GM19467 (cell line): ENCODE results near the gene ZNF683.
"Not testable (repeated sequence)": the region's sequence is repeated elsewhere in the genome, so short reads cannot be mapped to it uniquely, and the experiment has no call there.

Source experiments
- ATAC-seq: cut with Tn5 transposase; IDR thresholded peaks from one replicate; pipeline ENCODE4 v1.9.1; 2021; ENCODE audit warnings: mild to moderate bottlenecking, moderate library complexity; ENCODE audit not compliant: unreplicated experiment

Gene ZNF683

DNA sequence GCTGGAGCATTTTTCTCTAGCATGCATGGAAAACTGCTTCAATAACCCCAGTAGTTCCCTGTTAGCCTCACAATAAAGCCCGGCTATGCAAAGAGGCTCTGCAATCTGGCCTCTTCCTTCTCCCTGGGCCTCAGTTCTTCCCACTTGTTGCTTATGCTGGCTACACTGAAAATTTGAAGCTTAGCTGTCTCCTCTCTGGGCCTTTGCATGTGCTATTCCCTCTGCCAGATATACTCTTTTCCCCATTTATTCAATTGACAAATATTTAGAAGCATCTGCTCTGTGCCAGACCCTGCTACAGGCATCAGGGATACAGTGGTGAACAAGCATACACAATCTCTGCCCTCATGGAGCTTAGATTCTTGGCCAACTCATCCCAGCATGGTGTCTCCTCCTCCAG lies 33.9 kb downstream of the ZNF683 start:
- no peak for ATAC-seq

GRCh38 chr1:26337625-26338024 lies 34.9 kb downstream of the ZNF683 start:
- ATAC-seq, result no peak

GRCh38 chr1:26337206-26337535 lies 35.4 kb downstream of the ZNF683 start:
- no peak for ATAC-seq

GRCh38 chr1:26336477-26337205 lies 35.9 kb downstream of the ZNF683 start:
- peak; percentile 71 for ATAC-seq

DNA sequence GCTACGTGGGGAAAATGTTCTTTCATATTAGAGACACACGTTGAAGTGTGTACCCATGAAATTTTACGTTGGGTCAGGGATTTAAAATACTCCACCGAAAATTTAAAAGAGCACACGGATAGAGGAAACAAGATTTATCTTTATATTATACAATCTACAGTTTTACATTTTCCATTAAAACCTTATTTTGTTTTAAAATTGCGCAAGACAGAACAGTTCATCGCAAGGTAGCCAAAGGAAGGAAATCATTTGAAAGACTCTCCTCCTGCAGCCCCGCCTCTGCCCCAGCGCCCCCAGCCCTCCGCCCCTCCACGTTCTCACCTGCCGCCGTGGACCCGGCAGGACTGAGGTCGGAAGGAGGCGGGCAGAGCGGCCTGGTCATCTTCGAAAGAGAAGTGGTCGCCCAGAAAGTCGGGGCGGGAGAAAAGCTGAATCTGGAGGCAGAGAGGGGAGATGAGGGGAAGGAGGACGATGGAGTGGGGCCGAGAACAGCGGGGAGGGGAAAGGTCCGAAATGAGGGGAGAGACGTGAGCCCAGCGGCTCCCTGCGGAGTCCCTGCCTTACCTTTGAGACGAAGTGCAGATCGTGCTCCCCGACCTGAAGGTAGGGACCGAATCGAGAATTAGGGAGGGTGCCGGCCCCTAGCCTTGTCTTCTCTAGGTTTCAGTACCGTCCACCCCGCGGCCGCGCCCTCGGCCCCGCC lies 36.6 kb downstream of the ZNF683 start:
- no peak for ATAC-seq

DNA sequence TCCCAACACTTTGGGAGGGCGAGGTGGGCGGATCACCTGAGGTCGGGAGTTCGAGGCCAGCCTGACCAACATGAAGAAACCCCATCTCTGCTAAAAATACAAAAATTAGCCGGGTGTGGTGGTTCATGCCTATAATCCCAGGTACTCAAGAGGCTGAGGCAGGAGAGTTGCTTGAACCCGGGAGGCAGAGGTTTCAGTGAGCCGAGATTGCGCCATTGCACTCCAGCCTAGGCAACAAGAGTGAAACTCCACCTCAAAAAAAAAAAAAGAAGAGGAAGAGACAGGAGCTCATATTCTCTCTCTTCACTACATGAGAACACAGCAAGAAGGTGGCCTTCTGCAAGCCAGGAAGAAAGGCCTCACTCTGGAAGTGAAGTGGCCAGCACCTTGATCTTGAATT lies 39.2 kb downstream of the ZNF683 start:
- not testable (repeated sequence) for ATAC-seq

DNA sequence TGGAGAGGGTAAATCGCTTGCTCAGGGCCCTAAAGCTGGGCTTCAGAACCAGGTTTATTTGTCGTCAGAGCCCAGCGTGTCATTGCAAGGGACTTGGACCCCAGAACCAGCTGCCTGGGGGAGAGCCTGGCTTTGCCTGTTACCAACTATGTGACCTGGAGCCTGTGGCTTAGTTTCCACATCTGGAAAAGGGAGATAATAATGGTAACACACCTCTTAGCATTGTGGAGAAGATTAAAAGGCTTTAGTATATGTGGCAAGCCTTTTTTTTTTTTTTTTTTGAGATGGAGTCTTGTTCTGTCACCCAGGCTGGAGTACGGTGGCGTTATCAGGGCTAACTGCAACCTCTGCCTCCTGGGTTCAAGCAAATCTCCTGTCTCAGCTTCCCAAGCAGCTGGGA lies 42.3 kb downstream of the ZNF683 start:
- no peak for ATAC-seq

- not testable (repeated sequence) for ATAC-seq
Measured at GRCh38 chr1:26329380-26329779, 43.2 kb downstream of the ZNF683 start.

- ATAC-seq, result no peak
Measured at GRCh38 chr1:26328597-26328996, 44.0 kb downstream of the ZNF683 start.

DNA sequence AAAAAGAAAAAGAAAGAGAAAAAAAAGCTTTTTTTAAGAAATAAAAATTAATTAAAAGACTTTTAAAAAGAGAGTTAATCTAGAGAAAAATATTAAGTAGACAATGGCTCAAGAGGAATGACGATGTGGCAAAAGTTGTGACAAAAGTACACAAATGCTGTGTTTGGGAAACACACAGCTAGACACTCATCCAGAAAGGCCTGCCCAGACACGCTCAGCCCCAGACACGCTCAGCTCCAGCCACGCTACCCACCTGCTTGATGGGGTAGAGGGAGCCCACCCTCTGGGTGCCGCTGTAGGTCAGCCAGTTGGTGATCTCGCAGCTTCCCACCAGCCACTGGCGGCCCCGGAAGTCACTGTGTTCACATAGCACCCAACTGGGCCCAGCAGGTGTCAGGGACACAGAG lies 44.6 kb downstream of the ZNF683 start:
- ATAC-seq, result no peak

DNA sequence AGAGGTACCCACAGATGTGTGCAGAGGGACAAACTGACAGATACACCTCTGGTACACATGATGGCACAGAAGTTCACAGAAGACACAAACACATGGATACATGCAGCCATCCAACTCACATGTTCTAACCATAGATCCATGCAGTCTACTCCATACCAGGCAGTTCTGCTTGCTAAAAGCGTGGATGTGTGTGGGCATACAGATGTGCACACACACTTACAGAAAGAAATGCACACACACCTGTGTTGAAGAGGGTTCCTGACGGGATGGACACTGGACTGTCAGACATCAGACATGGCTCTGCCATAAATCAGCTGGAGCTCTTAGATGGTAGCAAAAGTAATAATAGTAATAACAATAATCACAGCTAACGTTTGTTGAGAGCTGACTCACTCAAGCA lies 48.0 kb downstream of the ZNF683 start:
- ATAC-seq, result no peak

DNA sequence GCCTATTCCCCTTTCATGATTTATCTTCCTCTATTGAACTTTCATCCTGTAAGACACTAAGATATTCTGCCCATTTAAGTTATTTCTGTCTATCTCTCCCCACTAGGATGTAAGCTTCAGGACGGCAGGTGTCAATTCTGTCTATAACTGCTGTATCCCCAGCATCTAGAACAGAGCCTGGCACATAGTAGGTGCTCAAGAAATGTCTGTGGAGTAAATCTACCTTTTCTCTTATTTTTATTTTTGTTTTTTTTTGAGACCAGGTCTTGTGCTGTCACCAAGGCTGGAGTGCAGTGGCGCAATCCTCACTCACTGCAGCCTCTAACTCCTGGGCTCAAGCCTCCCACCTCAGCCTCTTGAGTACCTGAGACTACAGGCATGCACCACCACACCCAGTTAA lies 49.2 kb downstream of the ZNF683 start:
- no peak for ATAC-seq

DNA sequence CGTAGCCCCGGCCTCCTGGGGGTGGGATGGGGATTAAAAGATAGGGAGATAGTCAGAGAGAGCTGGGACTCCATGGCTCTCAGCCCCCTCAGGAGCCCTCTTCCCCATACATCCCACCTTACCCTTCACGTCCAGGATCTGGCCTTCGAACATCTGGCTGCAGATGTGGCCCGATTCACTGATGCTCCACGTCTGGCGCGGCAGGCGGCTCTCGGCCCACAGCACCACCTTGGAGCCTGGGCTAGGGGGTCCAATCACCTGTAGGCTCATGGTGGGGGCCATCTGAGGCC lies 50.6 kb downstream of the ZNF683 start:
- ATAC-seq, result no peak

DNA sequence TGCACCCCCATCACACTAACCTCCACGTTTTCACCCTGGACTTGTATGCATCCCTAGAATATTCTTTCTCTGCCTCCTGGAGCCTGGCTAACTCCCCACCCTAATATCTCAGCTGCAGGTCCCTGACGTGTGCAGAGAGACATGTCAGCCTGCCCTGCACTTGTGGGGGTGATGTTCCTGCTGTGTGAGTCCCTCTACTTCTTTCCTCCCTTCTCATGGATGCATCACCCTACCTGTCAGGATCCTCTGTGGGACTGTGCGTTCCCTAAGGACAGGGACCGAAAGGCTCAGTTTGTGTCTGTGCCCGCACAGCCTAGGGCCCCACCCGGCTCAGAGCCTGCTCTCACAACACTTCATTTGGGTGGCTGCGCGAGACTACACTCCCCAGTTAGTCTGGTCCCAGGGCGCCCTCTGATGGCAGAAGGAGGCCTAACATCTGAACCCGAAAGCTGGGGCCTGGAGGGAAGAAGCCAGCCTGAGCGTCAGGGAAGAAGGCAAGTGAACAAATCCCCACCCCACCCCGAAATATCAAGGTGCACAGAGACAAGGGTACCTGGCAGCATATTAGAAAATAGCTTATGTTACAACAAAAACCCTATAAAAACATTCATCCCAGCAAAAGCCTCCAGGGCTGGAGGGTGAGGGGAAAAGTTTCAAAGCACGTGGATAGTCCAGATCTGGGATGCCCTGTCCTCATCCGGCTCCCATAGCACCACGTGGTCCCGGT lies 51.1 kb downstream of the ZNF683 start:
- ATAC-seq, result peak; percentile 47

DNA sequence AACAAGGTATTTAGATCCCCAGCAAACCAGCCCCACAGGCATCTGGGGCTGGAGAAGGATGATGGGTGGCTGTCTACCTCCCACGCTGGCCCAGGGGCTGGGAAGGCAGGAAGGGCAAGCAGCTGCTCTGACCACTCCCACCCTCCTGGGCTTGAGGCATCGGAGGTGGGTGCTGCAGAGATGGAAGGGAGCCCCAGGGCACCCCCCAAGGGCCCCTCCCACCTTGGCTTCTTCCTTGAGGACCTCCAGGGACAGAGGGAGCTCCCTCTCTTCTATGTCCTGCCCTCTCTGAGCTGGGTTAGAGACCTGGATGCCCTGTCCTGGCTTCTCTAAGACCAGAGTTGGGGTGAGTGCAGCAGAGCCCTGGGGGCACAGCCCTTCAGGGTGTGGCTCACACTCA lies 51.7 kb downstream of the ZNF683 start:
- no peak for ATAC-seq

GRCh38 chr1:26318338-26319064 lies 54.0 kb downstream of the ZNF683 start:
- no peak for ATAC-seq

DNA sequence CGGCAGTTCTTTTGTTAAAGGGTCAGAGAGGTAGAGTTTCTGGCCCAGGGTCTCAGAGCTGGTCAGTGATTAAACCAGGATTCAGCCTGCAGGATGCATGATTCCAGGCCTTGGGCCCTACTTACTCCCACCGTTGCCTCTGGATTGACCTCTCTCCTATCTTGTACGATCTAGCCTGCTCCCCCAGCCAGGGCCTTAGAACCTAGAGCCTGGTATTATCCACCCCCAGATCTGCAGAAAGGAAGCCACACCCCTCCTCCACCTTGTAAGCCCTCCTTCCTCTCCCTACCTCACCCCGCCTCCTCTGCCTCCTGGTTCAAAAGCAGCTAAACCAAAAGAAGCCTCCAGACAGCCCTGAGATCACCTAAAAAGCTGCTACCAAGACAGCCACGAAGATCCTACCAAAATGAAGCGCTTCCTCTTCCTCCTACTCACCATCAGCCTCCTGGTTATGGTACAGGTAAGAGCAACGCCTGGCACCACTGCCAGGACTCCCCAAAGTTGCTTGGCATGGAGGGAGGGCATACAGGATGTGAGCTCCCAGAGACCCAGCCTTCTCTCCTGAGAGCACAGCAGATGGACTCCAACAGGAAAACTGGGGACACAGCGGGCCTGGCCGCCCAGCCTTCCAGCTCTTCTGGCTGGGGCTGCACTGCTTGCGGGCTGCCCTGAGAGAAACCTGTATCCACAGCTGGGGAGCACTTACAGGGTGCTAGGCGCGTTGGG lies 54.8 kb downstream of the ZNF683 start, which contains the start of gene CD52:
Gene CD52, plus strand, starts transcription at position 347 of the 726 bp plus-strand sequence. Its CDS starts 60 bp downstream, at position 407.
- no peak for ATAC-seq

GRCh38 chr1:26317146-26317545 lies 55.4 kb downstream of the ZNF683 start:
- no peak for ATAC-seq

- ATAC-seq, result no peak
Measured at GRCh38 chr1:26315874-26316850, 56.4 kb downstream of the ZNF683 start.

- no peak for ATAC-seq
Measured at GRCh38 chr1:26314501-26314900, 58.0 kb downstream of the ZNF683 start.
